ENCODE results near the gene SP9.

DNA sequence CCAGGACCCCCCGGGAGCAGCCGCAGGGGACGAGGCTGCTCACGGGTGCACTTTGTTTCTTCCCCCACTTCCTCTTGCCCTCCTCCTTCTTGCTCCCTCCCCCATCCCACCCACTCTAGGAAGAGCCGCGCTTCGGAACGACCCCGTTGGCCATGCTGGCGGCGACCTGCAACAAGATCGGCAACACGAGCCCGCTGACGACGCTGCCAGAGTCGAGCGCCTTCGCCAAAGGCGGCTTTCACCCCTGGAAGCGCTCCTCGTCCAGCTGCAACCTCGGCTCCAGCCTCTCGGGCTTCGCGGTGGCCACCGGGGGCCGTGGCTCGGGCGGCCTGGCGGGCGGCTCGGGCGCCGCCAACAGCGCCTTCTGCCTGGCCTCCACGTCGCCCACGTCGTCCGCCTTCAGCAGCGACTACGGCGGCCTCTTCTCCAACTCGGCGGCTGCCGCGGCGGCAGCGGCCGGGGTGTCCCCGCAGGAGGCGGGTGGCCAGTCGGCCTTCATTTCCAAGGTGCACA, 1.3 kb downstream of the SP9 start:
- TF ChIP-seq, protein P1, sequence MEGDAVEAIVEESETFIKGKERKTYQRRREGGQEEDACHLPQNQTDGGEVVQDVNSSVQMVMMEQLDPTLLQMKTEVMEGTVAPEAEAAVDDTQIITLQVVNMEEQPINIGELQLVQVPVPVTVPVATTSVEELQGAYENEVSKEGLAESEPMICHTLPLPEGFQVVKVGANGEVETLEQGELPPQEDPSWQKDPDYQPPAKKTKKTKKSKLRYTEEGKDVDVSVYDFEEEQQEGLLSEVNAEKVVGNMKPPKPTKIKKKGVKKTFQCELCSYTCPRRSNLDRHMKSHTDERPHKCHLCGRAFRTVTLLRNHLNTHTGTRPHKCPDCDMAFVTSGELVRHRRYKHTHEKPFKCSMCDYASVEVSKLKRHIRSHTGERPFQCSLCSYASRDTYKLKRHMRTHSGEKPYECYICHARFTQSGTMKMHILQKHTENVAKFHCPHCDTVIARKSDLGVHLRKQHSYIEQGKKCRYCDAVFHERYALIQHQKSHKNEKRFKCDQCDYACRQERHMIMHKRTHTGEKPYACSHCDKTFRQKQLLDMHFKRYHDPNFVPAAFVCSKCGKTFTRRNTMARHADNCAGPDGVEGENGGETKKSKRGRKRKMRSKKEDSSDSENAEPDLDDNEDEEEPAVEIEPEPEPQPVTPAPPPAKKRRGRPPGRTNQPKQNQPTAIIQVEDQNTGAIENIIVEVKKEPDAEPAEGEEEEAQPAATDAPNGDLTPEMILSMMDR (IDR thresholded peaks at IDR 0.05): no peak
- TF ChIP-seq POLR2A (IDR thresholded peaks at IDR 0.05): no peak

Data from adrenal gland (tissue), 5 donors.